NCI-H774 (cell line): ENCODE data around the gene TMEFF2.

Experiments
- DNase-seq: peaks from one replicate; lab custom pipeline; 2025; lab: John Stamatoyannopoulos, UW

TMEFF2 gene

GRCh38 chr2:192067631-192068030, 127.1 kb downstream of the TMEFF2 start:
- no peak for DNase-seq

DNA sequence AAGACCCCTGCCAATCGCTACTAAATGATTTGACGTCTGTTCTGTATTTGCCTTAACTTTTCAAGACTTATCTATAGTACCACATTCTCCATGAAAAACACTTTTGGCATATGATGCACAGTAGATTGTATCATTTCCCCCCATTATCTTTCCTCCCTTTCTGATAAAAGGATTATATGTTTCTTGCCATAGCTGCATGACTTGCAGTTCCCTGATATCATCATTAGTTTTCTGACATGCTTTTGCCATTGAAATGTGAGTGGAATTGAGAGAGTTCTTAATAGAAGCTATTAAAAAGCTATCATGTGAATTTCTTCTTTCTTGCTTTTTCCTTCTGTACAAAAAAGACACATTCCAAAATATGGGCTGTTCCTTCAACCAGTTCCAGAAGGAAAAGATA, 130.3 kb downstream of the TMEFF2 start:
- DNase-seq: no peak

- DNase-seq: no peak
These were observed 134.6 kb downstream of the TMEFF2 start for GRCh38 chr2:192060161-192060560.

- no peak for DNase-seq
These were observed 135.5 kb downstream of the TMEFF2 start for GRCh38 chr2:192059266-192059665.

DNA sequence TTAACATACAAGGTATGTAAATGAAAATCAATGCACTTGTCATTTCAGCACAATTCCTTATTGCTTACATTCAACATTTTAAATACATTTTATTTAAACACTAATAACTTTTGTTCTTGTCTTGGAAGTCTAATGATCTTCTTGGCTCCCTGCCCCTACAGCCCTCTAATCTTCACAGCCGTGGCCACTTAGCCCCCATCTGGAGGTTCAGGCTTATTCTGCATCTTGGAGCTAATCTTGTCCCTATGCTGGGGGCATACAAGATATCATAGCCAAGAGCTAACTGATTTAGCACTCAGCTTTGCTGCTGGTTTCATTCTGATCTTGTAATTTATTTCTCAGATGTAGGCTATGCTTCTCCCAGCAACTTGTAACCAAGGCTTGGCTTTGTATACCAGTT, 140.8 kb downstream of the TMEFF2 start:
- no peak for DNase-seq

DNA sequence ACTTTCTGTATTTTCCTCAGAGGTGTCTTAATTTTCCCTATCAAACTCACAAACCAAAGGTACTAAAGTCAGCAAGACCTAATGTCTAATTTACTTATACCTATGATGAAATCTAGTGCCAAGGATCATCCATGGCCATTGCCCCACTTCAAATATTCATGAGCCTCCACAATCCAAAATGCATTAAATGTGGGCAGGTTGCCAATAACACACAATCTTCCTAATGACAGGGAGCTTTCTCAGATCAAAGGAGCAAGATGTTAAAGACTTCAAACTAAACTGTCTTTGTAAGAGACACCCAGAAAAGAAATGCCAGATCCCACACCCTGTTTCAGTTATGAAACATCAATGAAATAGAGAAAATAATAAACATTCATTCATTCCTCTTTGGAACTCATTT, 143.2 kb downstream of the TMEFF2 start:
- no peak for DNase-seq

DNA sequence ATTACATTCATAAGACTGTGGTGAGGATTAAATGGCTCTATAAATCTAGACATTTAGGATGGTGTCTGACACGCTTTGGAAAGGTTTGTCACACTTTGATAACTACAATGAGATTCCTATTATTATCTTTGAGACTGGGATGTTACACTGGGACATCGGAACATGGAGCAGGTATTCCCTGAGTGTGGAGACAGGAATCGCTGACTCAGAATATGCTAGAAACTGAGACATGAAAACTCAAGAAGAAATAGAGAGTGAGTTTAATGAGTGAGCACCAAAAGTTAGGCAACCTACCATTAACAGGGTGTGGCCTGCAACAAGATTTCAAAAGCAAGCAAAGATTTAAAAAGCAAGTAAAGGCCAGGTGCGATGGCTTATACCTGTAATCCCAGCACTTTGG, 145.4 kb downstream of the TMEFF2 start:
- DNase-seq: no peak

DNA sequence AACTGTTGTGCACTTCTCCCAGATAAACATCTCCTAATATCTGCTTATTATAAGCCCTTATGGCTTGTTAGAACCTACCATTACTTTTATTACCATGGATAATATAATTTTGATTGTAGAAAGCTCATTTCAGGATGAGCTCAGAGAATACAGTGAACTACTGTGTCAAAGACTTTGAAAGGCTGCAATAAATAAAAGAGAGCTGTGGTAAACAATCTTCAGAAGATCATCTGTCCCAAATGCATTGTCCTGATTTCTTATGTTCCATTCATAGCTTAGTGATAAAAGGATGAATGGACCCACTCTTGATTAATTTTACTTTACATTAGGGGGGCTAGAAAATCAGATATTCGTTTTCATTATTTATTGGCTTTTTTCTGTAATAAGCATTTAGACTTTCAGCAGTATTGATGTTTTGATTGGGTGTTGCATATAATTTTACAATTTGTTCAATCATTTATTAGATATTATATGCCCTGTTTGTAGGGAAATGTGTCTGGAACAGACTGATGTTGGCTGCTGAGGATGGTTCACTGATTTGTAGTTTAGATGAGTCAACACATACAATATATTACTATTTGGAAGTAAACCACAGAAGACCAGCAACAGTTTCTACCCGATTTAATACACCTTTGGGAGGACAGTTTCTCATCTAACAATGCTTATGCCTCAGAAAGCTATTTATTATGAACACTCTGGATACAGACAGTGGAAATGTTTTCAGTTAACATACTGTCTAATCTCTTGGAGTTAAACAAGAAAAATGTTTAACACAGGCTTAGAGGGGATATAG, 147.2 kb downstream of the TMEFF2 start:
- DNase-seq: no peak

DNA sequence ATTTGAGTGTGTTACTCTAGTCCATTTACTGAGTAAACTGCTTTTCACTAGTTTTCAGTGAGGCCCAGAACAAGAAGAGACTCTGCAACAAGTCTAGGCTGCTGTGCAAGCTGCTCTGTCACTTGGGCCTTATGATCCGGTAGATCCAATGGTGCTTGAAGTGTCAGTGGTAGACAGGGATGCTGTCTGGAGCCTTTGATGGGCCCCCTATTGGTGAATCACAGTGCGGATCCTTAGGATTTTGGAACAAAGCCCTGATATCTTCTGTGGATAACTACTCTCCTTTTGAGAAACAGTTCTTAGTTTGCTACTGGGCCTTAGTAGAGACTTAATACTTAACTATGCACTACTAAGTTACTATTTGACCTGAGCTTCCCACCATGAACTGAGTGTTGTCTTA, 150.2 kb downstream of the TMEFF2 start:
- no peak for DNase-seq

DNA sequence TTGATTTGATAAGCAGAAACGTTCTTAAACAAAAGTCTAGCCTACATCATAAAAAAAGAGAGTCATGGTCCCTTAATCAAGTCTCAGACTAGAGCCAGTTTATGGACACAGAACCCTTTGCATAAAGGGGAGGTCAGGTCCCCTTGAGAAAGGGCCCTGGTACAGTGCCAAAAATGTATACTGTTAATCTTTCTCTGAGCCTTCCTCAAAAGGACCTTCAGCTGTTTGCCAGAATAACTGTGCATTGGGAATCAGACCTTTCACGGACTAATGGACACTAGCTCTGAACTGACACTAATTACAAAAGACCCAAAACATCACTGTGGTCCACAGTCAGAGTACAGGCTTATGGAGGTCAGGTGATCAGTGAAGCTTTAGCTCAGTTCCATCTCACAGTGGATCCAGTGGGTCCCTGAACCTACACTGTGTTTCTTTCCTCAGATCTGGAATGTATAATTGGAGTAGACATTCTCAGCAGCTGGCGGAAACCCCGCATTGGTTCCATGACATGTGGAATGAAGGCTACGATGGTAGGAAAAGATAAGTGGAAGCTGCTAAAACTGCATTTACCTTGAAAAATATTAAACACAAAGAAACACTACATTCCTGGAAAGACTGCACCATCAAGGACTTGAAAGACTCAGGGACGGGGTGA, 151.4 kb downstream of the TMEFF2 start:
- DNase-seq: no peak

GRCh38 chr2:192042126-192042525, 152.6 kb downstream of the TMEFF2 start:
- DNase-seq: no peak

- no peak for DNase-seq
These were observed 156.6 kb downstream of the TMEFF2 start for GRCh38 chr2:192038110-192038509.

DNA sequence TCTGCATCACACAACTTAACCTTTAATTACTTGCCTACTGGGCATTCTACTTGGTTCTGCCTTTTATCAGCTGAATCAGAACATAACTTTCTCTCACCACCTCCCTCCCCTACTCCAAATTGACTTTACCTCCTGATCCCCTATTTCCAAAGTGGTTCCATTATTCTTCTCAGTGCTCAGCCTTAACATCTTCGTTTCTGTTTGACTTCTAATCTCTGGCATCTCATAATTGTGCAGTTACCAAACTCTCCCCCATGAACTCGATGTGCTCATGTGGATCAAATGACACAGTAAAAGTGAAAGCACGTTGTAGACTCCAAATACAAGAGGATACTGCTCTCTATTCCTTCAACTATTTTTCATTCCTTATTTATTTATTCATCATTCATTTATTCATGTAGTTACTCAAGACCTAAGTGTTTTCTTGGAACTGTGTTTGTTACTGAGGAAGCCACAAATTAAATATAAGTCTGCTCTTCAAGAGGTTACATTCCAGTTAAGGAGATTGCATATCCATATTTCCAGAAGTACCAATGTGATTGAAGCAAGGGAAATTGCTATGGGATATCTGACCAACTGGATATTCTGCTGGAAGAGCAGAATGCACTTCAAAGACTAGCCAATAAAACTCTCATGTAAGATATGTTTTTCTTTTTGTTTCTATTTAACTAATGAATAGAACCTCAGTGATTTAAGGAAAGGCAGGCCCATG, 158.8 kb downstream of the TMEFF2 start:
- no peak for DNase-seq

GRCh38 chr2:192030856-192031255, 163.9 kb downstream of the TMEFF2 start:
- no peak for DNase-seq

GRCh38 chr2:192030289-192030688, 164.4 kb downstream of the TMEFF2 start:
- no peak for DNase-seq

DNA sequence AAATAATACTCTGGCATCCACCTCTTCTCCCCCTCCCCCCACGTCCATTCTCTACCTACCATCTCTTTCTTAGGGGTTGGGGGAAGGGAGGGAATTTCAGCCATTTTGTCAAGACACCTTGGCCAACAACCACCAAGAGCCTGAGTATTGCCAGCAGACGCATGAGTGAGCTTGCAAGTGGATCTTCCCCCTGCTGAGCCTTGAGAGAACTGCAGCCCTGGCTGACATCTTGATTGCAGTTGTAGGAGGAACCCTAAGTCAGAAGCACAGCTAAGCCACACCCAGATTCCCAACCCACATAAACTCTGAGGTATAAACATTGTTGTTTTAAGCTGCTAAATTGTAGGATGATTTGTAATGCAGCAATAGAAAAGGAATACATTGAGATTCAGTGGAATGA, 165.6 kb downstream of the TMEFF2 start:
- DNase-seq: no peak

- DNase-seq: no peak
These were observed 168.0 kb downstream of the TMEFF2 start for GRCh38 chr2:192026825-192027120.

- DNase-seq: no peak
These were observed 168.5 kb downstream of the TMEFF2 start for GRCh38 chr2:192026059-192026824.

GRCh38 chr2:192025637-192026036, 169.1 kb downstream of the TMEFF2 start:
- no peak for DNase-seq

DNA sequence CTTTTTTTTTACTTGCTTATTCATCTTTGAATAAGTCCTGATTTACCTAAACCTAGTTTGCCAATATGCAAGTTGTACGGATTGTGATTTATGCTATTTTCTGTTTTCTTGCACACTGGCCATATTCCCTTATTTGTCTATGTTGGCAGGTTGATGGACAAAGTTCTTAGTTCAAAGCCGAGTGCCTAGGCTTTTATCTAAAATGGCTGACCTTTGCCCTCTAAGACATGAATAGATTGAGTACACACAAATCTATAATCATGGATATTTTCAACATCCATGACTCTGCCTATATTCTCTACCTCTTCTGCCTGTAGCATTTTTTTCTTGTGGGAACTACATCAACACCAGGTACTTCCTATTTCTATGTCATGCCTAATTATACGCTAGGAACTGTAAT, 171.7 kb downstream of the TMEFF2 start:
- DNase-seq: no peak

DNA sequence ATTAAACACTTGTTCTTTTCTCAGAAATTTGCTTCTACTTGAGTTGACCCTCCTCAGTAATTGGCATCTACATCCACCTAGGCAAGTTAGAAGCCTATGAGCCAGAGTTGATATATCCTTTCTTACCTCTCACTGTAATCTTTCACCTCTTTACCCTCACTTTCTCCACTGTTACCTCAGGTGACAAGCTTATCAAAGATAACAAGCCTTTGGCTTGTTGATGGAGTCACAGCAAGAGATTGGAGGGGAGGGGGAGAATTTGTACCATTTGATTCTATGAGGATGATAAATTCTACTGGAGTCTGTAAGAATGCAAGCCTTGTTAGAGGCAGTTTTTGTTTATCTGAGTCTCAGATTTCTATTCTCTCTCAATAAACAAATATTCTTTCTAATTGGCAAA, 176.9 kb downstream of the TMEFF2 start:
- no peak for DNase-seq

DNA sequence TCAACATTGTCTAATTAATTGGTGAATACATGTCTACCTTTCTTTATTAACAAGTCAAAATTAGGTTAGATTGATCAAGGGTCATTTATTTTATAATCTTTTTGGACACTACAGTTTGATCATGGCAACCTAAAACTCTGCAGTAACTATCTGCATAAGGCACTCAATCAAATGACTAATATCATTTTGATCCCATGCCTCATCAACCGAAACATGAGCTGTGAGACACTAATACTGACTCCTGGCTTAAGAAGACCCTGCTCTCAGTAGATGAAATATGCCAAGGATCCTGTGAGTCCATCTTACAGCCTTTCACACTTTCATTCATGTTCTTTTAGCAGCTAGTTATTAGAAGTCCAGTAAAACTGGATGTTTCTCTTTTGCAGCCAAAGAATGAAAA, 178.5 kb downstream of the TMEFF2 start:
- DNase-seq: no peak

- DNase-seq: no peak
These were observed 181.5 kb downstream of the TMEFF2 start for GRCh38 chr2:192013211-192013610.
